GM12864 (cell line): ENCODE results near the gene ITPRIPL2.

ENCODE experiments used
- DNase-seq: peaks from one replicate; pipeline ENCODE4 v3.0.0-alpha.2; 2011; ENCODE audit warnings: low read depth
- H3K4me3 ChIP-seq: 2 replicates; pipeline ENCODE4 v1.5.1; 2011; ENCODE audit warnings: mild to moderate bottlenecking, low read depth, low read length, control low read depth
- CTCF ChIP-seq: IDR thresholded peaks from 2 replicates; pipeline ENCODE4 v1.5.1; 2011; ENCODE audit warnings: low read depth, mild to moderate bottlenecking, moderate library complexity, low read length, control low read depth, inconsistent platforms; ENCODE audit errors: missing control alignments

The ITPRIPL2 gene

DNA sequence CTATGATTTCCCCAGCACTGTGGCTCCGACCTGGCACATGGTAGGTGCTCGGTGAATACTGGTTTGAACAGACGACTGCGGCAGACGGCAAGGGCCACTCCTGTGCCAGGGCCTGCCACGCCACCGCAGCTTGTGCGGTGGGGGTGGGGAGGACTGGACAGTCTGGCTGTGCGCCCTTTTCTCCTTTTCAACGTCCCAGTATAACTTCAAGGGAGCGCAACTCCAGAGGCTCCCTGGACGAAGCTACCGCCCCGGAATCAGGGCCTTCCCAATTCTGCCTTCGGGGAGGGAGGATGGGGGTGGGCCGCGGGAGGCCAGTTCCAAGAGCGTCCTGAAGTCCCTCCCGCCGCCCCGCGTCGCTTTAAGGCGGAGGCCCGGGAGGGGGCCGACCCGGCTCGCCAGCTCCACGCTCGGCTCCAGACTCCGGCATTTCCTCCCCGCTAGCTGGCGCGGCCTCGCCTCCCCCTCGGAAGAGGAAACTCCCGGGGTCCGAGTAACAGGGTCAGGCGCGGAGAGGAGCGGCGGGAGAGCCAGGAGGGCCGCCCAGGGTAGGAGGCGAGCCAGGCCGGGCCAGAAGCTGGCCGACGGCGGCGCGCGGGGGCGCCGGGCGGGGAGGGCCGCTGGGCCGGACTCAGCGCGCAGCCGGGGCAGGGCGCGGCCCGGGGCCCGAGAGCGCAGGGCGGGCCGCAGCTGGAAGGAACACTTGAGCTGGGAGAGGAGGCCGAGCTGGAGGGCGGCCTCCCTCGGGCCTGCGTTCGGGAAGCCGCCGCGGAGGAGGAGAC lies at the start of gene ITPRIPL2:
Gene ITPRIPL2, plus strand, starts transcription at position 388 of the 782 bp plus-strand sequence. CDS start 498 bp downstream, outside the sequence.
- peak within 1 kb of the TSS; percentile 63 for H3K4me3 ChIP-seq
- no peak for TF ChIP-seq CTCF
- DNase-seq = no peak

DNA sequence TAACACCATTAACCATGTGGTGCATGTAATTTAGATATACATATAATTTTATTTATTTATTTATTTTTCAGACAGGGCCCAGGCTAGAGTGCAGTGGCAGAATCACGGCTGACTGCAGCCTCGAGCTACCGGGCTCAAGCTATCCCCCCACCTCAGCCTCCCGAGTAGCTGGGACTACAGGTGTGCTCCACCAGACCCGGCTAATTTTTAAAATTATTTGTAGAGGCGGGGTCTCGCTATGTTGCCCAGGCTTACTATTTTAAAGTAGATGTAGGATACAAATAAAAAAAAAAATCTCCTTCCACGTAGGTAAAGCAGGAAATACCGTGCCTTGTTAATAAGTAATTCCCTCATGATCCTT lies 46.8 kb upstream of the ITPRIPL2 start:
- no peak for DNase-seq
- TF ChIP-seq CTCF = no peak
- peak overlapping the region; percentile 62; the same call in 1 of the 2 replicates for H3K4me3 ChIP-seq

GRCh38 chr16:19067349-19068236 lies 46.2 kb upstream of the ITPRIPL2 start, which contains the start of gene COQ7:
COQ7 (plus strand) TSS chr16:19067614; CDS start chr16:19067665, 51 bp downstream.
- H3K4me3 ChIP-seq = peak within 1 kb of the TSS; percentile 62
- DNase-seq = peak; percentile 100
- TF ChIP-seq CTCF = no peak

- no peak for TF ChIP-seq CTCF
Observed at GRCh38 chr16:19068237-19068815, 45.4 kb upstream of the ITPRIPL2 start.

GRCh38 chr16:19071811-19072777 lies 41.7 kb upstream of the ITPRIPL2 start:
- no peak overlapping the region for H3K4me3 ChIP-seq
- TF ChIP-seq CTCF = peak; percentile 77
- no peak for DNase-seq

More at GRCh38 chr16:19068237-19068815, 45.4 kb upstream of the ITPRIPL2 start:
- no peak for DNase-seq
- H3K4me3 ChIP-seq = peak overlapping the region; percentile 62

GRCh38 chr16:19073344-19073743 lies 40.4 kb upstream of the ITPRIPL2 start:
- DNase-seq = no peak
- no peak for TF ChIP-seq CTCF
- H3K4me3 ChIP-seq = no peak overlapping the region
